ENCODE measurements around the gene HIPK3. TPM values are rescaled to one million over a fixed set of nuclear protein-coding genes. Genes with fewer than 3 reads are reported as not detected.

HIPK3 gene
- polyA plus RNA-seq, 1 donor (not counting 4 experiments of a cell fraction or from before 2014, with no cell fraction given) = 37.3 TPM

GRCh38 chr11:33208150-33208549 is 49.0 kb upstream of the HIPK3 start:
- TF ChIP-seq EZH2 (IDR thresholded peaks at IDR 0.05; ENCODE audit: low read length) = no peak
- TF ChIP-seq, protein P1, sequence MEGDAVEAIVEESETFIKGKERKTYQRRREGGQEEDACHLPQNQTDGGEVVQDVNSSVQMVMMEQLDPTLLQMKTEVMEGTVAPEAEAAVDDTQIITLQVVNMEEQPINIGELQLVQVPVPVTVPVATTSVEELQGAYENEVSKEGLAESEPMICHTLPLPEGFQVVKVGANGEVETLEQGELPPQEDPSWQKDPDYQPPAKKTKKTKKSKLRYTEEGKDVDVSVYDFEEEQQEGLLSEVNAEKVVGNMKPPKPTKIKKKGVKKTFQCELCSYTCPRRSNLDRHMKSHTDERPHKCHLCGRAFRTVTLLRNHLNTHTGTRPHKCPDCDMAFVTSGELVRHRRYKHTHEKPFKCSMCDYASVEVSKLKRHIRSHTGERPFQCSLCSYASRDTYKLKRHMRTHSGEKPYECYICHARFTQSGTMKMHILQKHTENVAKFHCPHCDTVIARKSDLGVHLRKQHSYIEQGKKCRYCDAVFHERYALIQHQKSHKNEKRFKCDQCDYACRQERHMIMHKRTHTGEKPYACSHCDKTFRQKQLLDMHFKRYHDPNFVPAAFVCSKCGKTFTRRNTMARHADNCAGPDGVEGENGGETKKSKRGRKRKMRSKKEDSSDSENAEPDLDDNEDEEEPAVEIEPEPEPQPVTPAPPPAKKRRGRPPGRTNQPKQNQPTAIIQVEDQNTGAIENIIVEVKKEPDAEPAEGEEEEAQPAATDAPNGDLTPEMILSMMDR (optimal IDR thresholded peaks at IDR 0.05 in 1 of 3, IDR thresholded peaks at IDR 0.05 in 1 of 3, conservative IDR thresholded peaks at IDR 0.05 in 1 of 3; ENCODE audit: extremely low read depth in 1 of 3, insufficient read depth in 2 of 3, low read length in 3 of 3) = no peak
- H3K9me1 ChIP-seq (ENCODE audit: control insufficient read depth, extremely low read depth, insufficient read depth, low read length) = no peaks in the 10 kb centered on the region
- no peak overlapping the region for H3K4me3 ChIP-seq (ENCODE audit: control insufficient read depth in 2 of 3, extremely low read depth in 1 of 3, insufficient read depth in 2 of 3, low read depth in 1 of 3, low read length in 3 of 3)
- no peaks in the 10 kb centered on the region for H4K20me1 ChIP-seq (ENCODE audit: control insufficient read depth, extremely low read depth, insufficient read depth, low read length)
- DNase-seq (ENCODE audit: low read depth, low spot score) (no peak), FAIRE-seq (no peak)
- H2AFZ ChIP-seq (ENCODE audit: control insufficient read depth, low read length) = no peak overlapping the region
- H3K27ac ChIP-seq (ENCODE audit: control insufficient read depth, insufficient read depth, low read length) = no peak overlapping the region
- dilution Hi-C loops (cut with MboI; ENCODE audit: extremely low pct_ligation_motif_present, low sequenced_read_pairs) = no loop called here
- no peaks in the 10 kb centered on the region for H3K27me3 ChIP-seq (ENCODE audit: control insufficient read depth, extremely low read depth, insufficient read depth, low read length)
- H3K9ac ChIP-seq (ENCODE audit: control insufficient read depth, extremely low read depth, insufficient read depth, low read length) = no peak overlapping the region
- H3K4me1 ChIP-seq (ENCODE audit: control insufficient read depth, extremely low read depth, insufficient read depth, low read length) = no peaks in the 10 kb centered on the region
- no peaks in the 10 kb centered on the region for H3K79me2 ChIP-seq (ENCODE audit: control insufficient read depth, insufficient read depth, low read length)
- no peaks in the 10 kb centered on the region for H3K9me3 ChIP-seq (ENCODE audit: control insufficient read depth, low read depth, low read length)
- no peaks in the 10 kb centered on the region for H3K36me3 ChIP-seq (ENCODE audit: control insufficient read depth in 2 of 2, extremely low read depth in 1 of 2, insufficient read depth in 2 of 2, low read length in 2 of 2)
- H3K4me2 ChIP-seq (ENCODE audit: control insufficient read depth, extremely low read depth, insufficient read depth, low read depth, low read length) = no peak overlapping the region

DNA sequence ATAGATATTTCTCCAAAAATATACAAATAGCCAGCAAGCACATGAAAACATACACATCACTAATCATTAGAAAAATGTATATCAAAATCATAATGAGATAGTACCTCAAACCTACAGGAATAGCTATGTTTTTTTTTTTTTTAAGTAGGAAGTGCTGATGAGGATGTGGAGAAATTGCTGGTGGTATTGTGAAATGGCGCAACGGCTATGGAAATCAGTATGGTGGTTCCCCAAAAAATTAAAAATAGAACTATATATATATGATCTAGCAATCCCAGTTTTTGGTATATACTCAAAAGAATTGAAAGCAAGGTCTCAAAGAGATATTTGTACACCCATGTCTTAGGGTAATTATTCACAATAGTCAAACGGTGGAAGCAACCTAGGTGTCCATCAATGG is 46.0 kb upstream of the HIPK3 start:
- dilution Hi-C loops (cut with MboI; ENCODE audit: extremely low pct_ligation_motif_present, low sequenced_read_pairs) = no loop called here
- no peak overlapping the region for H3K4me2 ChIP-seq (ENCODE audit: control insufficient read depth, extremely low read depth, insufficient read depth, low read depth, low read length)
- no peak for FAIRE-seq
- TF ChIP-seq, protein P1 (optimal IDR thresholded peaks at IDR 0.05 in 1 of 3, IDR thresholded peaks at IDR 0.05 in 1 of 3, conservative IDR thresholded peaks at IDR 0.05 in 1 of 3; ENCODE audit: extremely low read depth in 1 of 3, insufficient read depth in 2 of 3, low read length in 3 of 3) = no peak
- no peak for TF ChIP-seq EZH2 (IDR thresholded peaks at IDR 0.05; ENCODE audit: low read length)
- H3K79me2 ChIP-seq (ENCODE audit: control insufficient read depth, insufficient read depth, low read length) = no peaks in the 10 kb centered on the region
- no peak for DNase-seq (ENCODE audit: low read depth, low spot score)
- no peak overlapping the region for H3K4me3 ChIP-seq (ENCODE audit: control insufficient read depth in 2 of 3, extremely low read depth in 1 of 3, insufficient read depth in 2 of 3, low read depth in 1 of 3, low read length in 3 of 3)
- no peaks in the 10 kb centered on the region for H3K36me3 ChIP-seq (ENCODE audit: control insufficient read depth in 2 of 2, extremely low read depth in 1 of 2, insufficient read depth in 2 of 2, low read length in 2 of 2)
- H3K27ac ChIP-seq (ENCODE audit: control insufficient read depth, insufficient read depth, low read length) = no peak overlapping the region
- no peaks in the 10 kb centered on the region for H3K9me3 ChIP-seq (ENCODE audit: control insufficient read depth, low read depth, low read length)
- no peaks in the 10 kb centered on the region for H3K4me1 ChIP-seq (ENCODE audit: control insufficient read depth, extremely low read depth, insufficient read depth, low read length)
- H3K9ac ChIP-seq (ENCODE audit: control insufficient read depth, extremely low read depth, insufficient read depth, low read length) = no peak overlapping the region
- no peaks in the 10 kb centered on the region for H4K20me1 ChIP-seq (ENCODE audit: control insufficient read depth, extremely low read depth, insufficient read depth, low read length)
- H2AFZ ChIP-seq (ENCODE audit: control insufficient read depth, low read length) = no peak overlapping the region
- H3K27me3 ChIP-seq (ENCODE audit: control insufficient read depth, extremely low read depth, insufficient read depth, low read length) = no peaks in the 10 kb centered on the region
- H3K9me1 ChIP-seq (ENCODE audit: control insufficient read depth, extremely low read depth, insufficient read depth, low read length) = no peaks in the 10 kb centered on the region

Measured in keratinocyte (primary cell).